IMR-90 (cell line): ENCODE measurements around the gene RBM23. TPM values are rescaled to one million over a fixed set of nuclear protein-coding genes. Genes with fewer than 3 reads are reported as not detected.

Experiments
- polyA plus RNA-seq, 3 experiments: library from polyadenylated mRNA; depleted of rRNA; stranded (reverse); fragments of >200 nt; gene quantifications; 2 replicates each; pipeline ENCODE4 v1.2.3, GENCODE V29; 2012; ENCODE audit warnings: low replicate concordance in 1 of 3
- total RNA-seq: library from RNA; depleted of rRNA; stranded (reverse); fragments of >200 nt; gene quantifications from 2 replicates; pipeline ENCODE4 v1.2.3, GENCODE V29; 2012
- TF ChIP-seq, protein P1 (sequence below): conservative IDR thresholded peaks from 2 replicates; pipeline ENCODE4 v1.5.1; 2012; ENCODE audit warnings: mild to moderate bottlenecking, low read depth, low read length, improper control_type of control experiment

Gene RBM23
- total and polyA plus RNA-seq, 2 of the 4 experiments (the other 2 are of a cell fraction), result 44.7 to 375 TPM

DNA sequence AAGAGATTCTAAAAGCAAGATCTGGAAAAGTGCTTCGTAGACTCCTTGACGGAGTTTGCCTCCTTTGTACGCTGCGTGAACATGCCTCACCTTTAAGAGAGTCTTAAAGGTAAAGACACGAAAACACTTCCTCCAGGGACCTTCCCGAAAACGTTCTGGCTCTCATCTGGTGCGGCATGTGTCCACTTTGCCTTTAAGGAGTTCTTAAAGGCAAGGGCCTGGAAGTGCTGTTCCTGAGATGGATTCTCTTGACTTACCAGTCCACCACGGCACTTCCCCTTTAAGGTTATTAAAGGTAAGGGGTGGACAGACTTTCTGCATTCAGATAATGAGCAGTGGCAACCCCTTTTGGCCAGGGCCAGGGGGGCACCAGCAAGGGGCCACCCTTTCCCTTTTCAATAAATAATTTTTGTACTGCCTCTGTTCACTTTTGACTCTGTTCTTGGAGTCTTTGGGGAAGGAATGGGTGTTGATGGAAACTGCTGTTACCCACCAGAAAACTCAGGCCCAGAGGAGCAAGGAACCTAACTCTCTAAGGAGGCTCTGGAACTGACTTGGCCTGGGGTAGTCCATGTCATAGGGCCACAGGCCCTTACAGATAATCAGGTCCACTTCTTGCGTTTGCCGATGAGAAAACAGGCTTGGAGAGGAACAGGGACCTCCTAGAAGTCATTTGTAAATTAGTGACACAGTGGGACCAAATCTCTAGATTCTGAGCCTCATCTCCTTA lies 31.5 kb downstream of the RBM23 start (continued):
- TF ChIP-seq, protein P1, sequence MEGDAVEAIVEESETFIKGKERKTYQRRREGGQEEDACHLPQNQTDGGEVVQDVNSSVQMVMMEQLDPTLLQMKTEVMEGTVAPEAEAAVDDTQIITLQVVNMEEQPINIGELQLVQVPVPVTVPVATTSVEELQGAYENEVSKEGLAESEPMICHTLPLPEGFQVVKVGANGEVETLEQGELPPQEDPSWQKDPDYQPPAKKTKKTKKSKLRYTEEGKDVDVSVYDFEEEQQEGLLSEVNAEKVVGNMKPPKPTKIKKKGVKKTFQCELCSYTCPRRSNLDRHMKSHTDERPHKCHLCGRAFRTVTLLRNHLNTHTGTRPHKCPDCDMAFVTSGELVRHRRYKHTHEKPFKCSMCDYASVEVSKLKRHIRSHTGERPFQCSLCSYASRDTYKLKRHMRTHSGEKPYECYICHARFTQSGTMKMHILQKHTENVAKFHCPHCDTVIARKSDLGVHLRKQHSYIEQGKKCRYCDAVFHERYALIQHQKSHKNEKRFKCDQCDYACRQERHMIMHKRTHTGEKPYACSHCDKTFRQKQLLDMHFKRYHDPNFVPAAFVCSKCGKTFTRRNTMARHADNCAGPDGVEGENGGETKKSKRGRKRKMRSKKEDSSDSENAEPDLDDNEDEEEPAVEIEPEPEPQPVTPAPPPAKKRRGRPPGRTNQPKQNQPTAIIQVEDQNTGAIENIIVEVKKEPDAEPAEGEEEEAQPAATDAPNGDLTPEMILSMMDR, result no peak
